Activated naive CD8-positive, alpha-beta T cell treated with anti-CD3 and anti-CD28 coated beads for 36 hours (primary cell): ENCODE data around the gene SLC19A3. TPM values are rescaled to one million over a fixed set of nuclear protein-coding genes. Genes with fewer than 3 reads are reported as not detected.
"Not testable (repeated sequence)": the region's sequence is repeated elsewhere in the genome, so short reads cannot be mapped to it uniquely, and the experiment has no call there.

Experiments used
- DNase-seq: peaks from one replicate; pipeline ENCODE4 v3.0.0; 2021
- H3K27ac Mint-ChIP-seq: one replicate; pipeline ENCODE4 v1.8.0; 2022; ENCODE audit warnings: mild to moderate bottlenecking, moderate library complexity, mixed read lengths
- H3K27me3 Mint-ChIP-seq: one replicate; pipeline ENCODE4 v1.8.0; 2022; ENCODE audit warnings: mild to moderate bottlenecking, mixed read lengths
- H3K36me3 Mint-ChIP-seq: one replicate; pipeline ENCODE4 v1.8.0; 2021; ENCODE audit warnings: mild to moderate bottlenecking, mixed read lengths
- H3K4me1 Mint-ChIP-seq: one replicate; pipeline ENCODE4 v1.8.0; 2021; ENCODE audit warnings: mixed read lengths
- H3K4me3 Mint-ChIP-seq: one replicate; pipeline ENCODE4 v1.8.0; 2022; ENCODE audit warnings: mild to moderate bottlenecking, moderate library complexity, mixed read lengths
- H3K9me3 Mint-ChIP-seq: one replicate; pipeline ENCODE4 v1.8.0; 2022; ENCODE audit warnings: mixed read lengths
- total RNA-seq, 2 experiments: library from RNA; stranded (reverse); gene quantifications; one replicate each; pipeline ENCODE4 v1.2.3, GENCODE V29; 2021

SLC19A3 gene
- total RNA-seq, 2 experiments from 2014 or later = not detected

DNA sequence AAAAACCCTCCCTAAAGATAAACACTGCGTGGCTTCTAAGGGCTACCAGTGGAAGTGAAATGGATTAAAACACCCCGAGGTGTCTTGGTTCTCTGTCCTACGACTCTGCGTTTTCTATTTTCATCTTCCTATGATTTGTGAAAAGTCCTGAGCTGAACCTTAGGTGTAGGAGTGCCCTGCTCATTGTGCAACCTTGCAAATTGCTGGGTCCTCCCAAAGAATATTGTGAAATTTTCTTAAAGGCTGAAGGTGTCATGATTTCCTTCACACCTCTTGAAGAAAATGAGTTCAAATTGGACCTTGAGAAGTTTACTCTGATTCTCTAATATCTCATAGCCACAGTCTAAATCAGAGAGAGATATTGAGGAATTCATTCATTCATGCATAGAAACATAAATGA is 1.8 kb upstream of the SLC19A3 start:
- no peaks in the 10 kb centered on the region for H3K4me1 Mint-ChIP-seq
- no peaks in the 10 kb centered on the region for H3K9me3 Mint-ChIP-seq

DNA sequence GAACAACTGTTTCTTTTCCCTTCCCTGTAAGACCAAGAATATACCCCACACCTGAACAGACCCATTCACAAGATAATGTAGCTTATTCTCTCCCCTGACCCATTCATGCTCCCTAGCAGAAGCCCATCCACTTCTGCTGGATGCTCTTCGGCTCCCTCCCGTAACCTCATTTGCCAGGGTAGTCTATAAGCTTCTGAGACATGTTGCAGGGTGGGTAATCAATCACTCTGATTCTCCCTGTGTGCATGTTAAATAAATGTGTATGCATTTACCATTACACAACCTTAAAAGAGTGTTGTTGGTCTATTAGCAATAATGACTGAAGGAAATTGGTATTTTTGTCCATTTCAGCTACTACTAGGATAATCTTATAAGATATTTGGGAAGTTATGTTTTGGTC is 1.3 kb downstream of the SLC19A3 start:
- no peaks in the 10 kb centered on the region for H3K4me1 Mint-ChIP-seq
- H3K9me3 Mint-ChIP-seq = no peaks in the 10 kb centered on the region

More for the DNA sequence above, 1.8 kb upstream of the SLC19A3 start:
- DNase-seq = no peak
- no peak overlapping the region for H3K4me3 Mint-ChIP-seq
- no peaks in the 10 kb centered on the region for H3K36me3 Mint-ChIP-seq
- peaks cover 57% of the 10 kb centered on the region for H3K27me3 Mint-ChIP-seq
- no peak overlapping the region for H3K27ac Mint-ChIP-seq

DNA sequence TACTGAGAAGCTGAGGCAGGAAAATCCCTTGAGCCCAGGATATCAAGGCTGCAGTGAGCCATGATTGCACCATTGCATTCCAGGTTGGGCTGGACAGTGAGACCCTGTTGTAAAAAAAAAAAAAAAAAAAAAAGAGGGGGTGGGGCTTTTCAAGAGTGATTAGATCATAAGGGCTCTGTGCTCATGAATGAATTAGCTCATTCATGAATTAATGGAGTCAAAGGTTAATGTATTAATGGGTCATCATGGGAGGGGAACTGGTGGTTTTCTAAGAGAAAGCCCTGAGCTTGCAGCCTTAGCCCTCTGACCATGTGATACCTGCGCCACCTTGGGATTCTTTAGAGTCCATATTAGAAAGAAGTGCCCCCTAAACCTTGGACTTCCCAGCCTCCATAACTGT is 4.5 kb downstream of the SLC19A3 start:
- Mint-ChIP-seq H3K27ac (no peak overlapping the region), H3K36me3 (no peaks in the 10 kb centered on the region), H3K27me3 (peaks cover 34% of the 10 kb centered on the region), H3K4me3 (no peak overlapping the region), H3K9me3 (no peaks in the 10 kb centered on the region), H3K4me1 (no peaks in the 10 kb centered on the region)
- DNase-seq = no peak

More for the DNA sequence above, 1.3 kb downstream of the SLC19A3 start:
- H3K36me3 Mint-ChIP-seq = no peaks in the 10 kb centered on the region
- no peak for DNase-seq
- no peak overlapping the region for H3K4me3 Mint-ChIP-seq
- H3K27ac Mint-ChIP-seq = no peak overlapping the region
- H3K27me3 Mint-ChIP-seq = peaks cover 51% of the 10 kb centered on the region

DNA sequence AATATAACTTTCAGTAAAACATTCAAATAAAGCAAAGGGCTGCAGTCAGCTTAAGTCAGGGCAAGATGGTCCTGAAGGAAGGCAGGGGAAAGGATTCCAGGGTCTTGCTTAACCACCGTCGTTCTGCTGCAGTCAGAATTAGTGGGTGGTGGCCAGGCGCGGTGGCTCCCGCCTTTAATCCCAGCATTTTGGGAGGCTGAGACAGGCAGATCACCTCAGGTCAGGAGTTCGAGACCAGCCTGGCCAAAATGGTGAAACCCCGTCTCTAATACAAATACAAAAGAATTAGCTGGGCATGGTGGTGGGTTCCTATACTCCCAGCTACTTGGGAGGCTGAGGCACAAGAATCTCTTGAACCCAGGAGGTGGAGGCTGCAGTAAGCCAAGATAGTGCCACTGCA is 6.8 kb downstream of the SLC19A3 start:
- Mint-ChIP-seq H3K4me3 (no peak overlapping the region), H3K27me3 (peaks cover 18% of the 10 kb centered on the region), H3K36me3 (no peaks in the 10 kb centered on the region), H3K4me1 (no peaks in the 10 kb centered on the region), H3K27ac (no peak overlapping the region), H3K9me3 (no peaks in the 10 kb centered on the region)
- DNase-seq = no peak

DNA sequence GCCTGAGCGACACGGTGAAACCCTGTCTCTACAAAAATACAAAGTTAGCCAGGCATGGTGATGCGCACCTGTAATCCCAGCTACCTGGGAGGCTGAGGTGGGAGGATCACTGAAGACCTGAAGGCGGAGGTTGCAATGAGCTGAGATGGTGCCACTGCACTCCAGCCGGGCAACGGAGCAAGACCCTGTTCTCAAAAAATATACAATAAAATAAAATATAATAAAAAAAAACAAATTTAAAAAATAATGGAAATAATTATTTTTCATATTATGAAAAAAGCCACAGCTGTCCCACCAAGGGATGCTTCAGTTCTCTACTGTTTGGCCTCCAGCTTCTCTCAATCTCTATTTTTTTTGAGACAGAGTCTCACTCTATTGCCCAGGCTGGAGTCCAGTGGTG is 10.4 kb downstream of the SLC19A3 start:
- peaks cover 9% of the 10 kb centered on the region for H3K27me3 Mint-ChIP-seq
- H3K9me3 Mint-ChIP-seq = no peaks in the 10 kb centered on the region
- H3K27ac Mint-ChIP-seq = no peak overlapping the region
- H3K4me3 Mint-ChIP-seq = no peak overlapping the region
- DNase-seq = no peak
- H3K36me3 Mint-ChIP-seq = no peaks in the 10 kb centered on the region
- no peaks in the 10 kb centered on the region for H3K4me1 Mint-ChIP-seq

DNA sequence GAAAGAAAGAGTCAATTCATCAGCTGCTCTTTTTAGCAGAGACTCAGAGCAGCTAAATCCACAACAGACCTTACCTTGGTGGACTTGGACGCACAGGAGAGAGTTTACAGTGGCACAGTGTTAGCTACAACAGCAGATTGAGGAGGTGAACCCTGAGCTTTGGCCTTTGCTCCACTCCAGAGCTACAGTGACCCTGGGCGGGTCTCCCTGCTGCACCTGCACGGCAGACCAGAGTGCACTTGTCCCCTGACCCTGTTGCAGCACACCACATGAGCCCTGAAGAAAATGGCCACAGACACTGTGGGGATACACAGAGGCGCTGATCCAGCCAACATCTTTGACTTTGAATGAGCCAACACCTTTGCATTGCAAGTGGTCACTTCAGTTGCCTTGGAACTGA is 11.0 kb downstream of the SLC19A3 start:
- no peak overlapping the region for H3K27ac Mint-ChIP-seq
- no peaks in the 10 kb centered on the region for H3K36me3 Mint-ChIP-seq
- H3K27me3 Mint-ChIP-seq = peaks cover 11% of the 10 kb centered on the region
- H3K4me3 Mint-ChIP-seq = no peak overlapping the region
- no peak for DNase-seq
- H3K9me3 Mint-ChIP-seq = no peaks in the 10 kb centered on the region
- H3K4me1 Mint-ChIP-seq = no peaks in the 10 kb centered on the region

DNA sequence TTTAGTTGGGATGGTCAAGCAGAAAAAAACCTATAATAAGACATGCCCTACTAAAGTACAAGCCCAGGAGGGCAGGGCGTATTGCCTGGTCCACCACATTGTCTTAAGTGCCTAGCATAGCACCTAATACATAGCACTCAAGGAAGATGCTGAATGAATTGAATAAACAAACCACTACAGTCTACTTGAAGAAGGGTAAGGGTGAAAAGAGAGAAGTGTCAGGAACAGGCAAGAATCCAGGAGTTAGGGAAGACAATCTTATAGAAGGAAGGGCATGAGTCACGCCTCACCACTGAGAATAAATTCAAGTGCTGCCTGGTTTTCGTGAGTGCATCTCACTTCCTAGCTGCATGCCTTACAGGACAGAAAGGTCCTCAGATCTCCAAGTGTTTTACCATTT is 13.9 kb downstream of the SLC19A3 start:
- no peaks in the 10 kb centered on the region for H3K4me1 Mint-ChIP-seq
- no peak overlapping the region for H3K4me3 Mint-ChIP-seq
- no peaks in the 10 kb centered on the region for H3K9me3 Mint-ChIP-seq
- no peak overlapping the region for H3K27ac Mint-ChIP-seq
- DNase-seq = no peak
- H3K36me3 Mint-ChIP-seq = no peaks in the 10 kb centered on the region
- peaks cover 15% of the 10 kb centered on the region for H3K27me3 Mint-ChIP-seq

DNA sequence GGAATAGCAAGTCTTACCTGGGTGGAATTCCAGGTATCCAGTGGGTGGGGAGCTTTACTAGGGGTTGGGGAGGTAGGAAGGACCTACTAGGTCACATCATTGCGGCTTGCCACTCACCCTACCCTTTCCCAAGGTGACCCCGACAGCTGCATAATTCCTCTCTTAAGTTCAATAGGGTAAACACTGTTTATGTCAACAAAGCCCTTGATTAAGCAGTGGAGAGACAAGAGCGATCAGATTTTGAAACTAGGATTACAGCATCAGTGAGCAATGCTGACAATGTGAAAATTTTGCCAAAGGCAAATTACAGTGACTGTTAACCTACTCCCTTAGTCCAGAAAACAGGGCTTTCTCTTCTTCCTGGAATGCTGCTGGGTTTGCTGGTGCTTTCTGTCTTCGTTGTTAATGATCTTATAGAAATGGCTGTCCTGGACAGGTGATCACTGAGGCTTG is 14.5 kb downstream of the SLC19A3 start:
- peaks cover 15% of the 10 kb centered on the region for H3K27me3 Mint-ChIP-seq
- DNase-seq = no peak
- no peak overlapping the region for H3K4me3 Mint-ChIP-seq
- H3K4me1 Mint-ChIP-seq = no peaks in the 10 kb centered on the region
- no peak overlapping the region for H3K27ac Mint-ChIP-seq
- H3K36me3 Mint-ChIP-seq = no peaks in the 10 kb centered on the region
- H3K9me3 Mint-ChIP-seq = no peaks in the 10 kb centered on the region

DNA sequence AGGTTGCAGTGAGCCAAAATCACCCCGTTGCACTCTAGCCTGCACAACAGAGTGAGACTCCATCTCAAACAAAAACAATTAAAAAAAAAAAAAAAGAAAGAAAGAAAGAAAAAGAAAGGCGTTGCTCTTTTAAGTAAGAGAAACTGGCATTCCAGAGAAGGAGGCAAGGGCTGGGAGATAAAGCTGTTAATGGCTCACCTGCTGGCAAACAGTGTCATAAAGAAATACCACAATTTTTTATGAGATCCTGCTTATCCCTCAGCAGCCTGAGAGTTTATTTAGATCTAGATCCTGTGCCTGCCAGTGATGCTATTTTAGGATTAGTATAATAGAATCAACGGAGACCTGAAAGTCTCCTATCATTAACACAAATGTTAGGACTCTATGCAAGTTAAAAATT is 16.3 kb downstream of the SLC19A3 start:
- Mint-ChIP-seq H3K4me3 (no peak overlapping the region), H3K36me3 (no peaks in the 10 kb centered on the region), H3K9me3 (no peaks in the 10 kb centered on the region), H3K4me1 (no peaks in the 10 kb centered on the region), H3K27ac (no peak overlapping the region), H3K27me3 (peaks cover 15% of the 10 kb centered on the region)
- no peak for DNase-seq

DNA sequence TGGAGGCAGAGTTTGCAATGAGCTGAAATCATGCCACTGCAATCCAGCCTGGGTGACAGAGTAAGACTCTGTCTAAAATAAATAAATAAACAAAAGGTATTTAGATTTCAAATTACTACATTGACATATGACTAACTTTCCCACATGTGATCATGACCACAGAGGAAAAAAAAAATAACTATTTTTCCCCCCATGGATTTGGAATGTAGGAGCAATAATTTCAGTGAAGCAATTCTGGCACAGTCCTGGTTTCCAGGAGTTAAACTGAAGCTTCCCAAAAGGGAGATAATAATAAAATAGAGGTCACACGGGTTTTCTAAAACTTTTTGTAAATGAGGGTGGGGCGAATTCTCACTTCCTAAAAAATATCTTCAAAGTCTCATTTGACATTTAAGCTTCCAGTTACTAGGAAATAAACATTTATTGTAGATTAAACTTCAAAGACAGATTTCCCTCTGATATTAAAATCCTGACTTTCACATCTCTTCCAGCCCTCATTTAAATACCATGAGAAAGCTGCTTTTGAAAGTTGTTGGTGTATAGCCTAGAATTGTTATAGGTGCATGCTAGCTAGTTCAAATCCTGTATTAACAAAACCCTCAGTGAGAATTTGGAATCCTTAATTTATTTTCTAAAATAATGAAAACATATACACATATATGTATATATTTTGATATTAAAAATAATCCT is 20.7 kb downstream of the SLC19A3 start:
- no peaks in the 10 kb centered on the region for H3K4me1 Mint-ChIP-seq
- DNase-seq = no peak
- H3K9me3 Mint-ChIP-seq = no peaks in the 10 kb centered on the region
- H3K36me3 Mint-ChIP-seq = no peaks in the 10 kb centered on the region
- H3K27me3 Mint-ChIP-seq = peaks cover 15% of the 10 kb centered on the region
- H3K4me3 Mint-ChIP-seq = no peak overlapping the region
- no peak overlapping the region for H3K27ac Mint-ChIP-seq

DNA sequence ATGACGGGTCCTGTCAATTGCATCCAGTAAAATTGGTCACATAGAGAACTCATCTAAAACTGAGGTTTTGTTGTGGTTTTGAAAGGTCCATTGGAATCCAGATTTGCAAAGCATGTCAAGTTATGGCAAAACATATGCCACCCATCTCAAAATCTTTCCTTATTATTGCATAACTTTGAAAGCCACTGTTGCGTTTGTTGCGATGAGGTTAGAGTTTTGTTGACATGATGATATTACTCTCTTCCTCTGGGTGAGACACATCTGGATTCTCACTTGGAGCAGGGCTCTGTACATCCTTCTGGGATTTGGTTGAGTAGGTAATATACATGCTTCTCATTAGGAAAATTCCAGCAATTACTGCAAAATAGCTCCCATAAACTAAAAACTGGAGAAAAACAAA is 30.6 kb downstream of the SLC19A3 start:
- DNase-seq = no peak
- no peaks in the 10 kb centered on the region for H3K4me1 Mint-ChIP-seq
- peaks cover 51% of the 10 kb centered on the region for H3K27me3 Mint-ChIP-seq
- no peak overlapping the region for H3K4me3 Mint-ChIP-seq
- no peak overlapping the region for H3K27ac Mint-ChIP-seq
- no peaks in the 10 kb centered on the region for H3K36me3 Mint-ChIP-seq
- H3K9me3 Mint-ChIP-seq = no peaks in the 10 kb centered on the region

DNA sequence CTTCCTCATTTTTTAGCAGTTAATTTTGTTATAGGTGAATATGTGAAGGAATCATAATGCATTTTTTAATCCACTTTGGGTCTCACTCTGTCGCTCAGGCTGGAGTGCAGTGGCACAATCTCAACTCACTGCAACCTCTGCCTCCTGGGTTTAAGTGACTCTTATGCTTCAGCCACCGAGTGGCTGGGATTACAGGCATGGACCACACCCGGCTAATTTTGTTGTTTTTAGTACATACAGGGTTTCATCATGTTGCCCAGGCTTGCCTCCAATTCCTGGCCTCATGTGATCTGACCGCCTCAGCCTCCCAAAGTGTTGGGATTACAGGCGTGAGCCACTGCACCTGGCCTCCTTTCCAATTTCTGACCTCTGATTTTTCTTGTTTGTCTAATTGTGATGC is 33.6 kb downstream of the SLC19A3 start:
- H3K4me3 Mint-ChIP-seq = no peak overlapping the region
- DNase-seq = no peak
- peaks cover 27% of the 10 kb centered on the region for H3K27me3 Mint-ChIP-seq
- H3K36me3 Mint-ChIP-seq = no peaks in the 10 kb centered on the region
- H3K9me3 Mint-ChIP-seq = no peaks in the 10 kb centered on the region
- H3K27ac Mint-ChIP-seq = no peak overlapping the region
- H3K4me1 Mint-ChIP-seq = no peaks in the 10 kb centered on the region

DNA sequence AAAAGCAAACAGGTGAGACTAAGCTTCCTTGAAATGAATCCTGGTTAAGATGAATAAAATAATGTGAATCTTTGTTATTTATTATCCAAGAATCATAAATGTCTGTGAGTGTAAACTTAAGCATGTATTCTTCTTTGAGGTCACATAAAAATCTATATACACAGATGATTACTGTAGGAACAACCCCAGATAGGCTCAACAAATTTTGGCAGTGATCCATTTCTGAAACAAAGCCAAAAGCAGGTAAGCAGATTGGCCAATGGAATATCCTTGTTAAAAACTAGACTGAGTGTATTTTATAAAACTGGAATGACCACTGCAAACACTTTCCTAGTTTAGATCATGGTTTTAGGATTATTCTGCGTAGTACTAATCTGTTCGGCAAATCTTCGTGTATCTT is 39.9 kb downstream of the SLC19A3 start:
- no peak overlapping the region for H3K27ac Mint-ChIP-seq

DNA sequence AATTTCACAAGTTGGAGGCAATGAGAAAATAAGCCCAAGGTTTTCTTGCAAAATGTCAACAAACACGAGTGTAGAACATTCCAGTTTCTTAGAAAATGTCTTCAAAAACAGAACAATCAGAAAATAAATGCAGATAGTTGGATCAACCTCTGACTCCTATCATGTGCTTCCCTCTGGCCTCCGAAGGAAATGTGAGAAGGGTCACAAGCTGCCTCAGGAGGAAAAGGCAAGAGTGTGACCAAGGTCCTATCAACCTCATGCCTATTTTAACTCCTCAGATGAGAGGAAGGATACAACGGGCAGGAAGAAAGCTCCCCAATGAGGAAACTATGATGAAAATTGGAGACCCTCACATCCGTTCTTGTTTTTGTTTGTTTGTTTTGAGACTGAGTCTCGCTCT is 43.3 kb downstream of the SLC19A3 start:
- DNase-seq = no peak
- Mint-ChIP-seq H3K36me3 (no peaks in the 10 kb centered on the region), H3K4me1 (no peaks in the 10 kb centered on the region), H3K27ac (no peak overlapping the region), H3K27me3 (peaks cover 8% of the 10 kb centered on the region), H3K9me3 (no peaks in the 10 kb centered on the region), H3K4me3 (no peak overlapping the region)

More for the DNA sequence above, 39.9 kb downstream of the SLC19A3 start:
- no peaks in the 10 kb centered on the region for H3K4me1 Mint-ChIP-seq
- no peak overlapping the region for H3K4me3 Mint-ChIP-seq
- no peaks in the 10 kb centered on the region for H3K36me3 Mint-ChIP-seq
- no peaks in the 10 kb centered on the region for H3K9me3 Mint-ChIP-seq
- no peak for DNase-seq
- H3K27me3 Mint-ChIP-seq = peaks cover 4% of the 10 kb centered on the region

DNA sequence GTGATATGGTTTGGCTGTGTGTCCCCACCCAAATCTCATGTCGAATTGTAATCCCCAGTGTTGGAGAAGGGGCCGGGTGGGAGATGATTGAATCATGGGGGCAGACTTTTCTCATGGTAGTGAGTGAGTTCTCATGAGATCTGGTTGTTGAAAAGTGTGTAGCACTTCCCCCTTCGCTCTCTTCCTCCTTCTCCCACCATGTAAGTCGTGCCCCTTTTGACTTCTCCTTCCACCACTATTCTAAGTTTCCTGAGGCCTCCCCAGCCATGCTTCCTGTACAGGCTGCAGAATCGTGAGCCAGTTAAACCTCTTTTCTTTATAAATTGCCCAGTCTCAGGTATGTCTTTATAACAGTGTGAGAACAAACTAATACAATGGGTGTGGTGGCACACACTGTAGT is 44.2 kb downstream of the SLC19A3 start:
- not testable (repeated sequence) for H3K4me1 Mint-ChIP-seq, DNase-seq, H3K9me3 Mint-ChIP-seq, H3K27ac Mint-ChIP-seq, H3K27me3 Mint-ChIP-seq, H3K4me3 Mint-ChIP-seq, H3K36me3 Mint-ChIP-seq

DNA sequence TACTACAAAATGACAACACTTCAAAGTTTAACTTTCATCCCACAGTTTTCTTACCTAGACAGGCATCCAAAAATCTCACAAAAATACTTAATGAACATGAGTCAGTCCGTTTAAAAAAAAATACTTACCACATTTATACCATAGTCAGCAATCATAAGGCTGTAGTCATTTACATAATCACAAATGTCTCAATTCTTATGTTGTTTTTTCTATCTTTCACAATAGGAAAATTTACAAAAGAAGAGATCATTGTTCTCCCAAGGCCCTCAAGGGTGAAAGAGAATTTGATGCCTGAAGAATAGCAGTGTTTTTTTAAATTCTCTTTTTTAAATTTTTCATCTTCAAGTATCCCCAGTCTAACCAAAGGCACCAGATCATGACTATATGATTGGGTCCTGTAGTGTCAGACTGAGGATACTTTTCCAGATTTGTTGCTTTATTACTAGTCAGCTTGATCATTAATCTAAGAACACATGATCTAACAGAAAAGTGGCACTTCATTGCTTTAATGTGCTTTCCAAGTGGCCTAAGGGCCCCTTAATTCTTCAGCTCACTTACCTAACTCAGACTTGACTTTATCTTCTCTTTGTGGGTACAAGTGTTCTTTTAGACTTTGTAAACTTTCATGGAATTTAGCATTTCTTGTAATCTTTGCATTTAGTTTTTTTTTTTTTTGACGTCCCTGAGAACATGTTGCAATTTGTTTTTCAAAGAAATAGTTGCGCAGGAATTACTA is 46.5 kb downstream of the SLC19A3 start:
- no peaks in the 10 kb centered on the region for H3K36me3 Mint-ChIP-seq
- H3K27me3 Mint-ChIP-seq = peaks cover 9% of the 10 kb centered on the region
- H3K9me3 Mint-ChIP-seq = no peaks in the 10 kb centered on the region
- no peak overlapping the region for H3K27ac Mint-ChIP-seq
- H3K4me1 Mint-ChIP-seq = no peaks in the 10 kb centered on the region
- no peak overlapping the region for H3K4me3 Mint-ChIP-seq
- DNase-seq = no peak
